Measurements from ENCODE around the gene DSE.

The DSE gene

DNA sequence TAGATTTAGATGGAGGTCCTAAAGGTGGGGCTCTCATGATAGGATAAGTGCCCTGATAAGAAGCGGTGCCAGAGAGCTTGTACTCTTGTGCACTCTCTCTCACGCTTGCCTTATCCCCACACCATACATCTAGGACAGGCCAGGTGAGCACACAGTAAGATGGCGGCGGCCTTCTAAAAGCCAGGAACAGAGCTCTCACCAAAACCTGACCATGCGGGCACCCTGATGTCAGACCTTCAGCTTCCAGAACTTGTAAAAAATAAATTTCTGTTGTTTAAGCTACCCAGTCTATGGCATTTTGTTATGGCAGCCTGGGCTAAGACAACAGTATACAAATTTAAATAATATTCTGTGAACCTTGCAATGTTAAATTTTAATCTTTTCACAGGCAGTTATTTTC, 49.6 kb downstream of the DSE start:
- TF ChIP-seq, protein P1, sequence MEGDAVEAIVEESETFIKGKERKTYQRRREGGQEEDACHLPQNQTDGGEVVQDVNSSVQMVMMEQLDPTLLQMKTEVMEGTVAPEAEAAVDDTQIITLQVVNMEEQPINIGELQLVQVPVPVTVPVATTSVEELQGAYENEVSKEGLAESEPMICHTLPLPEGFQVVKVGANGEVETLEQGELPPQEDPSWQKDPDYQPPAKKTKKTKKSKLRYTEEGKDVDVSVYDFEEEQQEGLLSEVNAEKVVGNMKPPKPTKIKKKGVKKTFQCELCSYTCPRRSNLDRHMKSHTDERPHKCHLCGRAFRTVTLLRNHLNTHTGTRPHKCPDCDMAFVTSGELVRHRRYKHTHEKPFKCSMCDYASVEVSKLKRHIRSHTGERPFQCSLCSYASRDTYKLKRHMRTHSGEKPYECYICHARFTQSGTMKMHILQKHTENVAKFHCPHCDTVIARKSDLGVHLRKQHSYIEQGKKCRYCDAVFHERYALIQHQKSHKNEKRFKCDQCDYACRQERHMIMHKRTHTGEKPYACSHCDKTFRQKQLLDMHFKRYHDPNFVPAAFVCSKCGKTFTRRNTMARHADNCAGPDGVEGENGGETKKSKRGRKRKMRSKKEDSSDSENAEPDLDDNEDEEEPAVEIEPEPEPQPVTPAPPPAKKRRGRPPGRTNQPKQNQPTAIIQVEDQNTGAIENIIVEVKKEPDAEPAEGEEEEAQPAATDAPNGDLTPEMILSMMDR (IDR thresholded peaks at IDR 0.05; ENCODE audit: control extremely low read depth, extremely low read depth, low read depth, missing control alignments), result no peak
- CTCF ChIA-PET, result interaction anchor here (1.0 to 8.1 kb wide), 7 partner anchors 10 to 133 kb away, joined by 3 to 48 read pairs (median 5); no protein-coding TSS in a partner anchor
- POLR2A ChIA-PET, result no interaction called here
- no peak for DNase-seq (ENCODE audit: extremely low spot score)

DNA sequence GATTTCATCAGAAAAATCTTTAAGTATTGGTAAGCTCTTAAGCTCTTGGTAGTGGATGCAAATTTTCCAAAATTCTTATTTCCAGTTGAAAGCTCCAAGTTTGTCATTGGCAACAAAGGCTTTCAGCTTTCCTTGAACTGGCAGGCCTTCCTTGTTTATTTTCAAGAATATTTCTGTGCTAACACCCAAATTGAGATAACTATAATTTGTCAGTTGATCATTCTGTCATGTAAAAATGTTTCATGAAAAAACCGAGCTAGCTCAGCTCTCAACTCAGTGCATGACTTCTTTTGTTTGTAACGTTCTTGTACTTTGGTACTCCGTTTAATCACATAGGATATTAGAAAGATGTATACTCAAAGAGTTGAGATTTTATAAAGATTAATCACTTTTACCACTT, 51.5 kb downstream of the DSE start:
- TF ChIP-seq, protein P1 (IDR thresholded peaks at IDR 0.05; ENCODE audit: control extremely low read depth, extremely low read depth, low read depth, missing control alignments), result no peak
- POLR2A ChIA-PET, result no interaction called here
- no peak for DNase-seq (ENCODE audit: extremely low spot score)
- CTCF ChIA-PET, result interaction anchor here (1.0 to 8.1 kb wide), 5 partner anchors 10 to 116 kb away, joined by 3 to 48 read pairs (median 4); no protein-coding TSS in a partner anchor

GRCh38 chr6:116424001-116424400, 53.3 kb downstream of the DSE start:
- ChIA-PET CTCF (interaction anchor here (0.6 to 8.1 kb wide), 8 partner anchors 8 to 155 kb away, joined by 3 to 48 read pairs (median 3); no protein-coding TSS in a partner anchor), POLR2A (no interaction called here)
- no peak for DNase-seq (ENCODE audit: extremely low spot score)
- TF ChIP-seq, protein P1 (IDR thresholded peaks at IDR 0.05; ENCODE audit: control extremely low read depth, extremely low read depth, low read depth, missing control alignments), result no peak

- TF ChIP-seq, protein P1 (IDR thresholded peaks at IDR 0.05; ENCODE audit: control extremely low read depth, extremely low read depth, low read depth, missing control alignments), result no peak
- DNase-seq (ENCODE audit: extremely low spot score), result no peak
- ChIA-PET CTCF (interaction anchor here (1.3 to 8.2 kb wide), 4 partner anchors 10 to 33 kb away, joined by 6 to 61 read pairs (median 12); no protein-coding TSS in a partner anchor), POLR2A (no interaction called here)
Measured at GRCh38 chr6:116426551-116426950, 55.8 kb downstream of the DSE start.

- ChIA-PET POLR2A (no interaction called here), CTCF (interaction anchor here (1.1 to 8.2 kb wide), 3 partner anchors 15 to 141 kb away, joined by 3 to 61 read pairs (median 6); no protein-coding TSS in a partner anchor)
- TF ChIP-seq, protein P1 (IDR thresholded peaks at IDR 0.05; ENCODE audit: control extremely low read depth, extremely low read depth, low read depth, missing control alignments), result no peak
- DNase-seq (ENCODE audit: extremely low spot score), result no peak
Measured at GRCh38 chr6:116429111-116429510, 58.4 kb downstream of the DSE start.

GRCh38 chr6:116430860-116431259, 60.1 kb downstream of the DSE start:
- ChIA-PET CTCF (interaction anchor here (1.2 to 8.2 kb wide), 2 partner anchors 13 to 23 kb away, joined by 3 to 61 read pairs; no protein-coding TSS in a partner anchor), POLR2A (no interaction called here)
- DNase-seq (ENCODE audit: extremely low spot score), result no peak
- TF ChIP-seq, protein P1 (IDR thresholded peaks at IDR 0.05; ENCODE audit: control extremely low read depth, extremely low read depth, low read depth, missing control alignments), result no peak
